ENCODE measurements around the gene C1QB. TPM values are rescaled to one million over a fixed set of nuclear protein-coding genes. Genes with fewer than 3 reads are reported as not detected.

The C1QB gene, protein sequence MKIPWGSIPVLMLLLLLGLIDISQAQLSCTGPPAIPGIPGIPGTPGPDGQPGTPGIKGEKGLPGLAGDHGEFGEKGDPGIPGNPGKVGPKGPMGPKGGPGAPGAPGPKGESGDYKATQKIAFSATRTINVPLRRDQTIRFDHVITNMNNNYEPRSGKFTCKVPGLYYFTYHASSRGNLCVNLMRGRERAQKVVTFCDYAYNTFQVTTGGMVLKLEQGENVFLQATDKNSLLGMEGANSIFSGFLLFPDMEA
- total RNA-seq (1 to 10 TPM in 3 of 5 experiments, under 1 TPM in 1, not detected in 1; 0.53 to 2.4 (median 1.2) TPM), polyA plus RNA-seq (not detected), total RNA-seq (not detected)

DNA sequence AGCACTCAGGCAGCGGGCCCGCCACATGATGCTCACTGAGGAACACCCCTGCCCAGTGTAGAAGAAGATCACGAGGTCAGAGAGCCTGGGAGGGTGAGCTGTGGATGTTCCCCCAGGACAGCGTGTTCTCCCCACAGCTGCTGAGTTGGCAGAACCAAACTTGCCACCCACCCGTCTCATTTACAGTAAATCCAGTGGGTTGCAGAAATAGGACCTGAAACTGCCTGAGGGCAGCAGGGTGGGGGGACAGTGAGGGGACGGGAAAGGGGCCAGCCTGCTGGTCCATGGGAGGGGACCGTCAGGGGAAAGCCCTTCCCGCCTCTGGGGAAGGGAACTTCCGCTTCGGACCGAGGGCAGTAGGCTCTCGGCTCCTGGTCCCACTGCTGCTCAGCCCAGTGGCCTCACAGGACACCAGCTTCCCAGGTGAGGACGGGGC lies at the start of gene C1QB:
Gene C1QB (plus strand): TSS at position 356 of the 436 bp plus-strand sequence. CDS start 6,227 bp downstream, outside the sequence.
- Histone ChIP-seq H3K4me1 (ENCODE audit: control insufficient read depth in 2 of 2, insufficient read depth in 2 of 2, low read length in 2 of 2) (no peaks in the 10 kb centered on the region), H3K27me3 (ENCODE audit: control insufficient read depth in 2 of 2, insufficient read depth in 2 of 2, low read length in 2 of 2) (no peaks in the 10 kb centered on the region), H3K9me3 (ENCODE audit: control insufficient read depth in 2 of 3, low read length in 3 of 3) (no peaks in the 10 kb centered on the region), H3K4me3 (ENCODE audit: low read length) (no peak within 1 kb of the TSS), H3K36me3 (ENCODE audit: control insufficient read depth in 2 of 3, insufficient read depth in 3 of 3, low read length in 3 of 3) (no peaks in the 10 kb centered on the region), H3K27ac (ENCODE audit: low read depth, low read length) (no peak within 1 kb of the TSS)
- Mint-ChIP-seq H3K4me3 (no peak within 1 kb of the TSS), H3K9me3 (no peaks in the 10 kb centered on the region), H3K36me3 (no peaks in the 10 kb centered on the region), H3K27ac (no peak within 1 kb of the TSS), H3K27me3 (peaks cover 0 to 24% (median 12%) of the 10 kb centered on the region in 5 donors), H3K4me1 (no peaks in the 10 kb centered on the region)
- DNase-seq (no peak), ATAC-seq (no peak)
- ChIA-PET POLR2A (no interaction called here), CTCF (no interaction called here)
- intact Hi-C loops (cut with micrococcal nuclease): no loop called here

DNA sequence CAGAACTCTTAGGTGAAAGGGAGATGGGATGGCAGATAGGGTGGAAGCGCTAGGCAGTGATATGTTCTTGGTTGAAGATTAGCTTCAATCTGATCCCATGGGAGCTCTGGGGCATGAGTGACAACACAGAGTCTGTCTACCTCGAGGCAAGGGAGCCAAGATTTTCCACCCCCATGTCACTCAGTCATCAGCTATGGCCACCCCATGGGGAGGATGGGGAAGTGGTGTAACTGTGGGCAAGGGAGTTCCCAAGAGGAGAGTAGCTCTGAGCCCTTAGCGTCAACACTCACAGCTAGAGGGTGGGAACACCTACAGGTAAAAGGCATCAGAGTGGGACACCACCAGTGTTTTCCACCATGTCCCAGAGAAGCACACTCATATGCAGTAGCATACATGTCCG lies 46.9 kb upstream of the C1QB start:
- intact Hi-C loops (cut with micrococcal nuclease): no loop called here
- no peaks in the 10 kb centered on the region for H3K36me3 Mint-ChIP-seq
- H3K4me1 ChIP-seq (ENCODE audit: control insufficient read depth in 2 of 2, insufficient read depth in 2 of 2, low read length in 2 of 2): no peaks in the 10 kb centered on the region
- no peak overlapping the region for H3K4me3 ChIP-seq (ENCODE audit: low read length)
- H3K36me3 ChIP-seq (ENCODE audit: control insufficient read depth in 2 of 3, insufficient read depth in 3 of 3, low read length in 3 of 3): no peaks in the 10 kb centered on the region
- peaks cover 0 to 3% (median 0%) of the 10 kb centered on the region in 7 donors for H3K4me1 Mint-ChIP-seq
- no peaks in the 10 kb centered on the region for H3K27me3 ChIP-seq (ENCODE audit: control insufficient read depth in 2 of 2, insufficient read depth in 2 of 2, low read length in 2 of 2)
- ATAC-seq (no peak), DNase-seq (no peak)
- no peaks in the 10 kb centered on the region for H3K9me3 ChIP-seq (ENCODE audit: control insufficient read depth in 2 of 3, low read length in 3 of 3)
- H3K9me3 Mint-ChIP-seq: peaks cover 0 to 4% (median 0%) of the 10 kb centered on the region in 11 donors
- ChIA-PET CTCF (no interaction called here), POLR2A (no interaction called here)
- no peak overlapping the region for H3K27ac ChIP-seq (ENCODE audit: low read depth, low read length)
- no peak overlapping the region for H3K4me3 Mint-ChIP-seq
- H3K27ac Mint-ChIP-seq: no peak overlapping the region
- H3K27me3 Mint-ChIP-seq: peaks cover 17 to 79% (median 66%) of the 10 kb centered on the region in 5 donors

DNA sequence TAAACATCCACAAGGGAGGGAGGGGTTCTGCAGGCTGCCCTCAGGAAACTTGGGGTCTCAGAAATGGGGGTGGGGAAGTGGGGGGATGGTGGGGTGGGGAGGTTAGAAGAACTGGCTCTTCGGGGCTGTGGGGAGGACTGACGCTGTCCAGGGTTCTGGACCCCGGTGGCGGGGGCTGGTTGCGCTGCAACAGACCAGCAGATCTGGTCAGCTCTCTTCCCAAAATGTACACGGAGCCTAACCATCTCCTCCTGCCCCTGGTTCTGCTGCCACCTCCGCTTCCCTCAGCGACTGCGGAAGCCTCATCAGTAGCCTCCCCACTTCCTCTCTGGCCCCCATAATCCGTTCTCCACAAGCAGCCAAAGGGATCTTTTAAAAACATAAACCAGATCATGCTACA lies 45.9 kb upstream of the C1QB start:
- ATAC-seq: no peak

DNA sequence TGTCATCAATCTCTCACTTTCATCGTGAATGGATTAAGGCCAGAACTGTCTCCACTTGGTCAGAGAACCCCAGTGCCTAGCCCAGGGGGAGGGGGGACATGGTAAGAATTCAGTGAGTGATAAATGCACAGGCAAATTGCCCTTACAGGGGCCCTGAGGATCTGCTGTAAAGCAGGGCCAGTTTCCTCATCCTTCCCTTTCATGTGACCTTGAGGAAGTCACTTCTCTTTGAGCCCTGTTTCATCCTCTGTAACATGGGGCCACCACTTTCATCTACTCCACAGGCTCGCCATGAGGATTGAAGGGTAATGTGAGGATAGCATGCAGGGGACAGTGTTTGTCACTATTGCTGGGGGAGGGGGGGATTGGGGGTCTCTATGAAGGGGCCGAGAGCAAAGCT lies 44.7 kb upstream of the C1QB start:
- POLR2A ChIA-PET: no interaction called here
- Mint-ChIP-seq H3K9me3 (peaks cover 0 to 6% (median 0%) of the 10 kb centered on the region in 11 donors), H3K27ac (no peak overlapping the region), H3K4me1 (peaks cover 0 to 3% (median 0%) of the 10 kb centered on the region in 7 donors), H3K36me3 (peaks cover 0 to 3% (median 0%) of the 10 kb centered on the region in 5 donors), H3K27me3 (peaks cover 17 to 87% (median 71%) of the 10 kb centered on the region in 5 donors), H3K4me3 (no peak overlapping the region)
- Histone ChIP-seq H3K9me3 (ENCODE audit: control insufficient read depth in 2 of 3, low read length in 3 of 3) (no peaks in the 10 kb centered on the region), H3K27ac (ENCODE audit: low read depth, low read length) (no peak overlapping the region), H3K36me3 (ENCODE audit: control insufficient read depth in 2 of 3, insufficient read depth in 3 of 3, low read length in 3 of 3) (no peaks in the 10 kb centered on the region), H3K4me1 (ENCODE audit: control insufficient read depth in 2 of 2, insufficient read depth in 2 of 2, low read length in 2 of 2) (no peaks in the 10 kb centered on the region), H3K27me3 (ENCODE audit: control insufficient read depth in 2 of 2, insufficient read depth in 2 of 2, low read length in 2 of 2) (no peaks in the 10 kb centered on the region), H3K4me3 (ENCODE audit: low read length) (no peak overlapping the region)
- CTCF ChIA-PET: no interaction called here
- intact Hi-C loops (cut with micrococcal nuclease): no loop called here
- DNase-seq (no peak), ATAC-seq (no peak)

More for the DNA sequence above, 45.9 kb upstream of the C1QB start:
- Histone ChIP-seq H3K36me3 (ENCODE audit: control insufficient read depth in 2 of 3, insufficient read depth in 3 of 3, low read length in 3 of 3) (no peaks in the 10 kb centered on the region), H3K27me3 (ENCODE audit: control insufficient read depth in 2 of 2, insufficient read depth in 2 of 2, low read length in 2 of 2) (no peaks in the 10 kb centered on the region), H3K4me1 (ENCODE audit: control insufficient read depth in 2 of 2, insufficient read depth in 2 of 2, low read length in 2 of 2) (no peaks in the 10 kb centered on the region), H3K27ac (ENCODE audit: low read depth, low read length) (no peak overlapping the region), H3K9me3 (ENCODE audit: control insufficient read depth in 2 of 3, low read length in 3 of 3) (no peaks in the 10 kb centered on the region), H3K4me3 (ENCODE audit: low read length) (no peak overlapping the region)
- peaks cover 0 to 6% (median 0%) of the 10 kb centered on the region in 11 donors for H3K9me3 Mint-ChIP-seq
- CTCF ChIA-PET: no interaction called here
- peaks cover 0 to 3% (median 0%) of the 10 kb centered on the region in 5 donors for H3K36me3 Mint-ChIP-seq
- no peak overlapping the region for H3K4me3 Mint-ChIP-seq
- no peak overlapping the region for H3K27ac Mint-ChIP-seq
- H3K27me3 Mint-ChIP-seq: peaks cover 17 to 85% (median 71%) of the 10 kb centered on the region in 5 donors
- DNase-seq: no peak
- intact Hi-C loops (cut with micrococcal nuclease): no loop called here
- POLR2A ChIA-PET: no interaction called here
- H3K4me1 Mint-ChIP-seq: peaks cover 0 to 3% (median 0%) of the 10 kb centered on the region in 7 donors

DNA sequence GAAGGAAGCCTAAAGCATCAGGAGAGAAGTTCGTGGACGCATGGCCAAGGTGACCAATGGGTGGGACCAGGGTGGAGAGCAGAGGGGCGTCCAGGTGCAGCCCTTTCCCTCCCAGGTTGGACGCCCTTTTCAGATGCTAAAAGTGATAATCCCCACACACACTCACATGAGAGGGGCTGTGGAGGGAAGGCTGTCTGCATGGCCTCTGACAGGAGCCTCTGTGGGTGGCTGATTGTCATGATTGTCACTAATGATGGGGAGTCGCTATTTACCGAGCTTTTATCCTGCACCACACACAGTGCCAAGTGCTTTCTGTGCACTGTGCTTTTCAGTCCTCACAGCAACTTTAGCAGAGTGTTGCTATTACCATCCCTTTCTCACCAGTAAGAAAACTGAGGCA lies 43.7 kb upstream of the C1QB start:
- H3K27ac ChIP-seq (ENCODE audit: low read depth, low read length): no peak overlapping the region
- ATAC-seq (no peak), DNase-seq (no peak)
- no peaks in the 10 kb centered on the region for H3K36me3 ChIP-seq (ENCODE audit: control insufficient read depth in 2 of 3, insufficient read depth in 3 of 3, low read length in 3 of 3)
- Mint-ChIP-seq H3K4me1 (peaks cover 0 to 3% (median 0%) of the 10 kb centered on the region in 7 donors), H3K27ac (no peak overlapping the region), H3K27me3 (peaks cover 17 to 83% (median 66%) of the 10 kb centered on the region in 5 donors), H3K4me3 (no peak overlapping the region), H3K9me3 (peaks cover 0 to 8% (median 0%) of the 10 kb centered on the region in 11 donors), H3K36me3 (peaks cover 0 to 3% (median 0%) of the 10 kb centered on the region in 5 donors)
- ChIA-PET CTCF (no interaction called here), POLR2A (no interaction called here)
- no peaks in the 10 kb centered on the region for H3K9me3 ChIP-seq (ENCODE audit: control insufficient read depth in 2 of 3, low read length in 3 of 3)
- H3K4me1 ChIP-seq (ENCODE audit: control insufficient read depth in 2 of 2, insufficient read depth in 2 of 2, low read length in 2 of 2): no peaks in the 10 kb centered on the region
- no peak overlapping the region for H3K4me3 ChIP-seq (ENCODE audit: low read length)
- intact Hi-C loops (cut with micrococcal nuclease): no loop called here
- no peaks in the 10 kb centered on the region for H3K27me3 ChIP-seq (ENCODE audit: control insufficient read depth in 2 of 2, insufficient read depth in 2 of 2, low read length in 2 of 2)

DNA sequence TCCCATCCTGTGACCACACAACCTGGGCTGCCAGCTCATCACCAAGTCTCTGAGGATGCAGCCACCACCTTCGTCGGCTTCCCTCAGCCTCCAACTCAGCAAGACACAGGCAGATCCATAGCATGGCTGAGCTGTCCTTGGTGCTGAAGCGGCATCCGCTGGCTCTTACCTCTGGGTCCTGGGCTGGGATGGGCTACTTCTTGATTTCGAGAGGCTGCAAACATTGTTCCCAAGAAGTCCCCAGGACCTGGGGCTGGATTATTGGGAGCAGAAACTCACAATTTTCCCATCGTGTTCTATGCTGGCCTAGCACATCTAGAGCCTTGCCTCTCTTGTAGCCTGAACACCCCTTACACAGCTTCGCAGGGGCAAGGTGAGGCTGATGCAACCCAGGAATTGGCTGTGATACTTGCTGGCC lies 41.5 kb upstream of the C1QB start:
- Histone ChIP-seq H3K27ac (ENCODE audit: low read depth, low read length) (no peak overlapping the region), H3K9me3 (ENCODE audit: control insufficient read depth in 2 of 3, low read length in 3 of 3) (no peaks in the 10 kb centered on the region), H3K36me3 (ENCODE audit: control insufficient read depth in 2 of 3, insufficient read depth in 3 of 3, low read length in 3 of 3) (no peaks in the 10 kb centered on the region), H3K4me3 (ENCODE audit: low read length) (no peak overlapping the region), H3K27me3 (ENCODE audit: control insufficient read depth in 2 of 2, insufficient read depth in 2 of 2, low read length in 2 of 2) (no peaks in the 10 kb centered on the region), H3K4me1 (ENCODE audit: control insufficient read depth in 2 of 2, insufficient read depth in 2 of 2, low read length in 2 of 2) (no peaks in the 10 kb centered on the region)
- H3K4me1 Mint-ChIP-seq: peaks cover 0 to 2% (median 0%) of the 10 kb centered on the region in 7 donors
- DNase-seq (peak in 2 of 9 donors; percentile 6 to 12), ATAC-seq (no peak)
- no peak overlapping the region for H3K4me3 Mint-ChIP-seq
- peaks cover 0 to 8% (median 0%) of the 10 kb centered on the region in 11 donors for H3K9me3 Mint-ChIP-seq
- H3K36me3 Mint-ChIP-seq: peaks cover 0 to 3% (median 0%) of the 10 kb centered on the region in 5 donors
- peaks cover 10 to 82% (median 62%) of the 10 kb centered on the region in 5 donors for H3K27me3 Mint-ChIP-seq
- intact Hi-C loops (cut with micrococcal nuclease): no loop called here
- CTCF ChIA-PET: no interaction called here
- no peak overlapping the region for H3K27ac Mint-ChIP-seq
- POLR2A ChIA-PET: no interaction called here
